Measurements from ENCODE around the gene MT1E.
"Not testable (repeated sequence)": the region's sequence is repeated elsewhere in the genome, so short reads cannot be mapped to it uniquely, and the experiment has no call there.

The MT1E gene

GRCh38 chr16:56672171-56672570 is 46.6 kb downstream of the MT1E start:
- not testable (repeated sequence) for DNase-seq (ENCODE audit: low read depth in 2 of 2)

GRCh38 chr16:56672761-56673536 is 47.4 kb downstream of the MT1E start:
- no peak for DNase-seq (ENCODE audit: low read depth in 2 of 2)

- DNase-seq (ENCODE audit: low read depth in 2 of 2), result no peak
Observed at GRCh38 chr16:56673921-56674320, 48.3 kb downstream of the MT1E start.

GRCh38 chr16:56674570-56674969 is 49.0 kb downstream of the MT1E start:
- not testable (repeated sequence) for DNase-seq (ENCODE audit: low read depth in 2 of 2)

- DNase-seq (ENCODE audit: low read depth in 2 of 2), result no peak
Observed at GRCh38 chr16:56675685-56676210, 50.2 kb downstream of the MT1E start.
